Suprapubic skin (tissue), 4 donors: Measurements from ENCODE around the gene CBFA2T3.

Source experiments
- EP300 ChIP-seq: sonication (generic); formaldehyde crosslinking; IDR thresholded peaks from one replicate; pipeline ENCODE4 v1.6.1; 2017; ENCODE audit warnings: antibody characterized with exemption
- POLR2AphosphoS5 ChIP-seq, 3 donors: sonication (generic); formaldehyde crosslinking; IDR thresholded peaks; one replicate each; pipeline ENCODE4 v1.6.1; 2017; ENCODE audit warnings: antibody characterized with exemption in 3 of 3
- TF ChIP-seq, protein P1 (sequence below), 2 donors: fragments of 200-600 bp in 1 of 2; fragments of 450-650 bp in 1 of 2; sonication (generic) in 1 of 2; IDR thresholded peaks; one replicate each; pipeline ENCODE4 v1.5.1; 2016 to 2019; ENCODE audit warnings: antibody characterized with exemption in 2 of 2, mild to moderate bottlenecking in 1 of 2, moderate library complexity in 1 of 2

GRCh38 chr16:88917146-88917914 lies 59.7 kb downstream of the CBFA2T3 start:
- TF ChIP-seq, protein P1, sequence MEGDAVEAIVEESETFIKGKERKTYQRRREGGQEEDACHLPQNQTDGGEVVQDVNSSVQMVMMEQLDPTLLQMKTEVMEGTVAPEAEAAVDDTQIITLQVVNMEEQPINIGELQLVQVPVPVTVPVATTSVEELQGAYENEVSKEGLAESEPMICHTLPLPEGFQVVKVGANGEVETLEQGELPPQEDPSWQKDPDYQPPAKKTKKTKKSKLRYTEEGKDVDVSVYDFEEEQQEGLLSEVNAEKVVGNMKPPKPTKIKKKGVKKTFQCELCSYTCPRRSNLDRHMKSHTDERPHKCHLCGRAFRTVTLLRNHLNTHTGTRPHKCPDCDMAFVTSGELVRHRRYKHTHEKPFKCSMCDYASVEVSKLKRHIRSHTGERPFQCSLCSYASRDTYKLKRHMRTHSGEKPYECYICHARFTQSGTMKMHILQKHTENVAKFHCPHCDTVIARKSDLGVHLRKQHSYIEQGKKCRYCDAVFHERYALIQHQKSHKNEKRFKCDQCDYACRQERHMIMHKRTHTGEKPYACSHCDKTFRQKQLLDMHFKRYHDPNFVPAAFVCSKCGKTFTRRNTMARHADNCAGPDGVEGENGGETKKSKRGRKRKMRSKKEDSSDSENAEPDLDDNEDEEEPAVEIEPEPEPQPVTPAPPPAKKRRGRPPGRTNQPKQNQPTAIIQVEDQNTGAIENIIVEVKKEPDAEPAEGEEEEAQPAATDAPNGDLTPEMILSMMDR (IDR thresholded peaks at IDR 0.05), result no peak
- TF ChIP-seq EP300 (no peak), POLR2AphosphoS5 (IDR thresholded peaks at IDR 0.05) (no peak)
